Endometrial microvascular endothelial cells (primary cell): ENCODE data around the gene HOTAIR. TPM values are rescaled to one million over a fixed set of nuclear protein-coding genes. Genes with fewer than 3 reads are reported as not detected.

ENCODE experiments used
- in situ Hi-C: cut with HindIII; loops from 2 replicates; pipeline ENCODE4 v1.10.0; 2017; ENCODE audit warnings: low sequenced_read_pairs, low pct_unique_long_range_greater_than_20kb; ENCODE audit errors: inconsistent ontology term
- total RNA-seq: library from RNA; depleted of rRNA; stranded (reverse); fragments of >200 nt; gene quantifications from one replicate; pipeline ENCODE4 v1.2.3, GENCODE V29; 2015; ENCODE audit errors: inconsistent ontology term

The HOTAIR gene
- total RNA-seq, 1 donor from 2014 or later: not detected

DNA sequence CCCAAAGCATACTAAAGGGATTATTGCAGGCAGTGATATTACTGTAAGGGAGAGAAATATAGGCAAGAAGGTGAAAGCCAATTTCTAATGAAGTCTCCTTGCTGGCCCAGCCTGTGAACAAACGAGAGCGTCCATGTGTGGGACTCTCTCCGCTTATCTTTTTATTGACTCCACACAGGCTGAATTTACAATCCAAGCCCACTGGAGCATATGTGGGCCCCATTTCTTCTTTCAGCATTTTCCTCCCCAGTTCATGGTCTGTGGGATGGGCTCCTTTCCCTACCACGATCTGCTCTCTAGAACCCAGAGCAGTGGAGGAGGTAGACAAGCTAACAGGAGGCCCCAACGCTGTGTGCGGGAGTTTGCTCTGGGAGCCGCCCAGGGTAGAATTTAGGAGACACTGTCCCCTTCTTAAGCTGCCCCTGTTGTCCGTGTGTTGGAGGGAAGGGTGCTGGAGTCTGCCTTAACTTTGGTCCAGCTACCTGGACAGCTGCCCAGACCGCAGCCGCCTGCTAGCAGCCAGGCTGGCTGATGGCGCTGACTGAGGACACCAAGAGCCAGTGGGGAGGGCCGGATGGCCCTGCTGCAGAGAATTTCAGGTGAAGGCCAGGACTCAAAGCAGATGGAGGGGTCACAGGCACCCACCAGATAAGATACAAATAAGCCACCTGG is 5.0 kb downstream of the HOTAIR start:
- in situ Hi-C loops: no loop called here

DNA sequence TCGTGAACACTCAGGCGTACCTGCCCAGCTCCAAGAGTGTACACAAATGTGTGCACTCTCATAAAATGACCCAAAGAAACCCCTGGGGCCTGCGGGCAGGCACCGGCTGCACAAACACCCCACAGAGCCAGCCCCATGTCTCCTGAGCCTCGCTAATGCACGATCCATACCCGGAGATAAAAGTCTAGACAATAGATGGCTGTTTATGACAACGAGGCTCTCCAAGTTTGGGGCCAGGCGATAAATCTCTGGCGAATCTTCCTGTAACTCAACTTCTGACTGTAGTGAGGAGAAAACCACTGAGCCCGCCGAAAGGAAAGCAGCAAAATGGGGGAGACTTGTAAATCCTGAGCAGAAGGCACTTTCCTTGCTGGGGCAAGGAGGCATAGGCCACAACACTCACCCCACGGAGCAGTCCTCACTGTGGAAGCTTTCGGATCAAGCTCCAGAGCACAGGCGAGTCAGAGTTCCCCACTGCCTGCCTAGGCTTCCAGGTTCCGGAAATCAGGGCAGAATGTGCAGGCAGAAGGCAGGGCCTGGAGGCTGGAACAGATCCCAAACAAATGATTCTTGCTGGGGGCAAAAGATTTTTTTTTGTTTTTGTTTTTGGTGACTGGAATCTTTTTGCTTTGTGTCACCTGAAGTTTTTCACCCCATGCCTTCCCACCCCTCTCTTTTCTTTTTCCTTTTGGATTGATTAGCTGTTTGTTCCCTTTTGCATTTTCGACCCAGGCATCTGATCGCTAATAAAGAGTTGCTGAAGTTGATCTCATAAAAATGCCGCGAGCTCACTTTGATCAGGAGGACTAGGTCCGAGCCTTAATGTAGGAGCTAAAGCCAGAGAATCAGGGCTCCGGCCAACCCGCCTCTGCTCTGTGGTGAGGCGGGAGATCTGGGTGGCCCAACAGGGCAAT is 6.3 kb downstream of the HOTAIR start:
- in situ Hi-C loops: no loop called here

DNA sequence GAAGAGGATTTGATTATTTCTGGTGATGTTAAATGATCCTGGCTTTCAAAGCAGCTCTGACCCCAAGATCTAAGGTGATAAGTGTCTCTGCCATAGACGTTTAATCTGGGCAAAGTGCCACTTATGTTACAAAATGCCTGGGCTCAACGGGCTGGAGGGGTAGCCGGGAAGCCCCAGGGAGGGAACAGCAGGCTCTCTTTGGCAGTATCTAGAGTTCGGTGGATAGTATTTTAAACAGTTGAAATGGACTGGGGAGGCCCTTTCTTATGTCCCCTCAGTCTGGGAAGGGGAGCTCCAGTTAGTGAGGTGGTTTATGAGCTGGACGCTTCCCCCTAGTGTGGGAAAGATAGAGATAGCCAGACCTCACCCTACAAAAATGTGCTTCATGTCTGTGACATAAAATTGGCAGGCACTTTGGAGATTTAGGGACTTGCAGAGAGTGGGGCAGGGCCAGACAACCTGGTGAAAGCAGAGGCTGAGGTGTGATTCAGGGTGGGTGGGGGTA is 7.3 kb downstream of the HOTAIR start:
- in situ Hi-C loops: no loop called here

DNA sequence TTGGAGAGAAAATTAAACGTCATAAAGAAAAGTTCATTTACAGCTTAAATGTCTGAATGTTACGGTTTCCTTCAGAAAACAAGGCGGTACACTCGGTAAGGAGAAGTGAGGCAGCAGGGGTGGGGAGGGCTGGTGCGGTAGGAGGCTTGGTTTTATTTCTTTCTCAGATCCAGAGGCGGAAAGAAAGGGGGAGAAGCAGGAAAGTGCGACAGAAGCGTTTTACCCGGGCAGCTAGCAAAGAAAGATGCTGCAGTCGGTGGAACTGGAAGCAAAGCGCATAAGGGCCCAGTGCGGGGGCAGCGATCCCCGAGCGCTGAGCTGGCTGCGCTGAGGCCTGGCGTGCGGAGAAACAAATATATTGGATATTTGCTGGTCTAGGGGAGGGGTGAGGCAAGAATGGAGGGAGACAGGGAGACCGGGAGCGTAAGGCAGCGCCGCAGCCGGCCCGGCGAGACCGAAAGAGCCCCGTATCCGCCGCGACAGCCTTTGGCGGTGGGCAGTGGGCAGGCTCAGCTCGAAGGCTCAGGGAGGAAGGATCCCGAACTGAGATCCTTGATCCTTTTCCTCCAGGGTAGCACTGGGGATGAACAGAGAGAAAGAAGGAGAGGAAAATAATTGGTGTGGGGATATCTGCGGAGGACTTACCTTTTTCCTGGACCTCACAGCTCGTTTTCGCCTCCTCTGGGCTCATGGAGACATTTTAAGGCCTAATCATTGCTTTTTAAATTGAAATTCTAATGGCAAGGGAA is 8.2 kb downstream of the HOTAIR start:
- in situ Hi-C loops: no loop called here

DNA sequence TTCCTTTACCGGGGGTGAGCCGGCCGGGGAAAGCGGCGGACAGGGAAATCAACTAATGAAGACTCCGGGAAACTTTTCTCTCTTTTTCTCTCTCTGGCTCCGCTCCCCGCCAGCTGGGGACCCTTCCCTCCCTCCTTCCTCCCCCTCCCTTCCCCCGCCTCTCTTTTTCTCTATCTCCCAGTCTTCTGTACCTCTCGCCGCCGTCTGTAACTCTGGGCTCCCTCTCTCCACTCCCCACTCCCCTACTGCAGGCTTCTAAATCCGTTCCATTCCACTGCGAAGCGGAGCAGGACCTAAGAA is 8.7 kb downstream of the HOTAIR start:
- in situ Hi-C loops: no loop called here

DNA sequence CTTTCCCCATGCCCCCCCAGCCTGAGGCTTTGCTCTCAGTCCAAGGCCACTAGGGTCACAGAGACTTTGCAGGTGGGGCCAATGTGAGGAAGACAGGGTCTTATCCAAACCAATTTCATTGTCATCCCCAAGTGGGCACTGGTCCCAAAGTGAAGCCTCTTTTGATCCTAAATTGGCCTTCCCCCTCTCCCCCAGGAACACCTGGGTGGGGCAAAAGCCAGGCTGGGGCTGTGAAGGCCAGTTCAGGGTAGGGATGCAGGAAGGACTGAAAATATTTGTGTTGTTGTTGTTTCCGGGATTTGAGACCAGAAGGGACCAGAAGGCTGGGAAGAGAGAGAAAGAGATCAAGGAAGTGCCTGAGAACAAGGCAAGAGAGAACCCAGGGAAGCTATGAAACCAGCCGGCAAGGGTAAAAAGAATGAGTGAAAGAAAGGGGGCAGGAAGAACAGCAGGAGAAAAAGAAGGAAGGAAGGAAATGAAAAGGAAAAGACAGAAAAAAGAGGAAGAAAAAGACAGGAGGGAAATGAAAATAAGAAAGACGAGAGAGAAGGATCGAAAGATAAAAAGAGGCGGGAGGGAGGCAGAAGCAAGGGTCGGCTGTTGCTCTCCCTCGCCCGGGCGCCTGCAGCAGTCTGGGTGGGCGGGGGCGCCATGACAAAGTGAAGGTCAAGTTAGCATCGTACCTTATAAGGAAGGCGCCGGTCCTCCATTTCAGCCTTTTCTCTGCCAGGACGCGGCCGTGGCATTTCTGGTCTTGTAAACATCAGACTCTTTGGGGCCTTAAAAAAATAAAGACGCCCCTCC is 9.3 kb downstream of the HOTAIR start:
- in situ Hi-C loops: no loop called here

DNA sequence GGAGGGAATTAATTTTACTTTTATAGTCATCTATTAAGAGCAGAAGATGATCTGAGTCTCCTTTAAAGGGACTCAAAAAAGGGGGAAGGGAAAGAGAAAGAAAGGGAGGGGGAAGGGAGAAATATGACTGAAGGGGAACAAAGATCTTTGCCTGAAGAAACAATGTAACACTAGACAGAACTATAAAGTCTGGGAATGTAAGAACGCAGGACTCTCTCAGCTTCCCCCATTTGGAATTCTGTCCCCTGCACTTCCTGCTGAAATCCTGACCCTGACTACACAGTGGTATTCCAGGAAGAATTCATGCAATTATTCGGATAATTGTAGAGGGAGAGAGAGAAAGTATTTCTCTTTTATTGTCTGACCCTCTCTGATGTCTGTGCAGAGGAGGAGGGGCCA is 10.4 kb downstream of the HOTAIR start:
- in situ Hi-C loops: no loop called here

DNA sequence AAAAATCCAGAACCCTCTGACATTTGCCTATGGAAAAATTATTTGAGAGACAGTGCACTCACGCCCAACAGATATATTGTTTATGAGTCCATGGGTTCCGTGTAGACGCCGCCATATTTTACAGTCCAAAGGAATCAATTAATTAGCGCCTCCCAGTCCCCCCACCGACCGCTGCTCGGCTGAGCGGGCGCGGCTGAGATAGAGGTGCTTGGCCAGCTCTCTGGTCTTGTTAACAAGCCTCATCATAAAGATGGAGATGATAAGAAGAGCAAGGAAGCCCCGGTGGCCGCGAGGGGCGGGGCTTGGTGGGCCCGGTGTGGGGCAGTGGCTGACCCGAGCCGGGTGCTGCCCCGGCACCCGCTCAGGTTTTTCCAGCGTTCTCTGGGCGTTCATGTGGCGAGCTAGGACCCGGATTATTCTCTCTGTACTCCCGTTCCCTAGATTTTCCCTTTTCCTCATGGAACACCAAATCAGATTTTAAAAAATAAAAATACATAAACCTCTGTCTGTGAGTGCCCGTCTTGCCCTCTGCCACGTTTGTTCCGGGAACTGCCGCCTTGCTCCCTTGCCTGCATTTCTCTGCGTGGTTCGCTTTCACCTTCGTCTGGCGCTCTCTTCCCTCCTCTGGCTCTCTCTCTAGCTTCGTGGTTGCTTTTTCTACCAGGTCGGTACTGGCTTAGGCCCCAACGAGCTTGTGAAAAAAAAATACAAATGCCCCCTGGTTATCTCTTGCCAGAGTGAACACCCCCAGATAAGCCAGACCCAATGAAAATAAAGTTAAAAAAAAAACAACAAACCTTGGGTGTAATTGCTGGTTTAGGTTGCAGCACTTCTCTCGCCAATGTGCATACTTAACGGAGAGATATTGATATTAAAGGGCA is 11.1 kb downstream of the HOTAIR start:
- in situ Hi-C loops: no loop called here

DNA sequence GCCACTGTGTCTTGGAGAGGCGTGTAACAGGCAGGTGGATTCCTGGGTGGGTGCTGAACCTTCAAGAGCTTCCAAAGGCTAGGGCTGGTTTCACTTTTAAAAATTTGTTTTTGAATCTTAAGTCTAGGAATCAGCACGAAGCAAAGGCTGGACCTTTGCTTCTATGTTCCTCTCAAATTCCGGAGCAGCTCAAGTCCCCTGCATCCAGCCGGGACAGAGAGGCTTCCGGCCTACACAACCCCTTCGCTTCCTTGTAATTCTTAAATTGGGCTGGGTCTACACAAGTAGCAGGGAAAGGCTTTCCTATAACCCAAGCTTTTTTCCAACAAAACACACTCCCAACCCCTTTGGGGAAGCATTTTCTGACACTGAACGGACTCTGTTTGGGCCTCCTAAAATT is 11.7 kb downstream of the HOTAIR start:
- in situ Hi-C loops: no loop called here

DNA sequence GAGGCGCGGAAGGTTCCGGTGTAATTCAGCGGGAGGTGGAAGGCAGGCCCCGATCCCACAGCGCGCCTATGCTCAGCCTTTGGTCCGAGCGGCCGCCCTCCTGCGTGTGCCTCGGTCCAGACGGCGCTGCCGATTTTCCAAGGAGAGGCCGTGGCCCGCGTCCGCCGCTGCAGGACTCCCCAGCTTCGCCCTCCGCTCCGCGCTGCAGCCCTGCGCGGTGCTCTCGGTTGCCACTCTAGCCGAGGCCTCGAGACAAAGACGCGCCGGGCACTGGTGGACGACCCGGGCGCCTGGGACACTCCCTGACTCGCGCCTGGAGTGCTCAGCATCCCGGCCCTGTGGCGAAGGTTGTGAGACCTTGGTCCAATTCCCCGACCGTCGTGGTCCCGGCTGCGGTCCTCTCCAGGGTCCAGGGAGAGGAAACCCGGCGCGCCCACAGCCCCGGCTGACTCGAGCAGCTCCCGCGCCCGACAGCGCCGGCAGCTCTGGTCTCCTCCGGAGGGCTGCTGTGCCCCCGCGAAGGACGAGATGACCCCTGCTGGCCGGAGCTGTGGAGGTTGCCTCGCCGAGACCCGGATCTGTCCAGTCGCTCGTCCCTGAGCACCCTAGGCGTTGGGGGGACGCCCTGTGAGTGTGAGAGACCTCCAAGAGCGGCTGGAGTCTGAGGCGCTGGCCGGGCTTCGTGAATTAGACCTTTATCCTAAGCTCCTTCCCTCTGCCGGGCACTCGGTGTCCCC is 13.6 kb downstream of the HOTAIR start:
- in situ Hi-C loops: no loop called here

DNA sequence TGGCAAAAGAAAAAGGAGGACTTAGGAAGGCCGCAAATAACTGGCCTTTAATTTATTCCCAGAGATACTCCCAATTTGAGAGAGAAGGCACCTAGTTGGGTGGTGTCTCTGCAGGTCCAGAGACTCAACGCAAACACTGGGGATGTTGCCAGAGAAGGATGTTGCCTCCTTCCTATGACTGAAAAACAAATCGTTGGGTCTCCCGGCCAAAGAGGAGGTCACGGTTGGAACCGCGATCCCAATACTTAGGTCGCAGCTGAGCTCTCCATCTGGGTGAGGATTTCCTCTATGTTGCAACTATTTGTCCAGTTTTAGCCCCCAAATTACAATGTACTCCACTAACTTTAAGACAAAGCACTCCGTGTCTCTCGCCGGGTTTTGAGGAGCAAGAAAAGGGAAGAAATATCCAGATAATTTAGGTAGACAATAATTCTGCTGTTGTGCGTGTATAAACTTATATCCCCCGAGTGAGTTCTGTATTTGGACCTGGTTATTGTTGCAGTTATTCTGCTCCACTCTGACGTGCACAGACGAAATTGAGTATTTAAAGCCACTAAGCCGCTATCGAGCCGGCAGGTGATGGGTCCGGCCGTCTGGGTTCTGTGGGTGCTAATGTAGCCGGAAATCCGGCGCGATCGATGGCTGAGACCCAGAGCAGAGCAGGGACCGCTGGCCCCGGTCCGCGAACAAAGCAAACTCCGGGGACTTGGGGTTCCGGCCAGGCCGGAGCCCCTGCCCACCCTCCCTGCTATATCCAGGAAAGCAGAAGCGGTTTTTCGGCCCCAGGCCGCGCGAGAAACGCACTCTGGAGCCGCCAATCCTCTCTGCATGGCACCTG is 14.3 kb downstream of the HOTAIR start:
- in situ Hi-C loops: no loop called here

DNA sequence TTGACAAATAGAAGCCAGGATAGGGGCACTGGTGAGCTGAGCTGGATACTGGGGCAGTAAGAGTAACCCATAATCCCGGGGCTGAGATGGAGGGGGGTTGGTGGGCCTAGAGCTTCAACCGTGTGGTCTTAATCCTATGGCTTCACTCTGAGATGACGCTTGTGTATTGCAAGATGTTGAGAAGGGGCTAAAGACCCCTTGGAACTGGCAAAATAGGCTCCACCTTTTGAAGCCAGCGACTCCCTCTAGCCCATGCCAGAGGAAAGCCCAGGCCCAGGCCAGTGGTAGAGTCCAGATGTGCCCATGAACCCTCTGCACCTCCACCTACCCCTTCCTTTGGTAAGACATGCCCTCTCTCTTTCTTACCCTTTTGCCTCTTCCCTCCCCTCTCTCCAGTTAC is 15.4 kb downstream of the HOTAIR start:
- in situ Hi-C loops: no loop called here

DNA sequence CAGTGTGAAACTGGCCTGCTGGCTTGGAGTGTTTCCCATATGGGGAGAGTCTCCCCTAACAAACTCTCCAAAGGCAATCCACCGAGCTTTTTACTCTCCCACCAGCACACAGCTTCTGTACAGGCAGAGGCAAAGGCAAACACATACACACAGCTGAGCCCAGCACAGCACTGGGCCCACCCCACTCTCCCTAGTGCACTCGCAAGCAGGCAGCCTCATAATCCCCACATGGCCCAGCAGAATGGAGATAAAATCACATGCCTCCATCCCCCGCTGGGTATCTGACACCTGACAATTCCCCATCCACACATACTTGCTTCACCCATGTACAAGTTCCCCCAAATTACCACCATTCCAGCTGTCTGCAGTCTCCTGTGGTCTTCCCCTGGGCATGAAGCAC is 16.6 kb downstream of the HOTAIR start:
- in situ Hi-C loops: no loop called here

DNA sequence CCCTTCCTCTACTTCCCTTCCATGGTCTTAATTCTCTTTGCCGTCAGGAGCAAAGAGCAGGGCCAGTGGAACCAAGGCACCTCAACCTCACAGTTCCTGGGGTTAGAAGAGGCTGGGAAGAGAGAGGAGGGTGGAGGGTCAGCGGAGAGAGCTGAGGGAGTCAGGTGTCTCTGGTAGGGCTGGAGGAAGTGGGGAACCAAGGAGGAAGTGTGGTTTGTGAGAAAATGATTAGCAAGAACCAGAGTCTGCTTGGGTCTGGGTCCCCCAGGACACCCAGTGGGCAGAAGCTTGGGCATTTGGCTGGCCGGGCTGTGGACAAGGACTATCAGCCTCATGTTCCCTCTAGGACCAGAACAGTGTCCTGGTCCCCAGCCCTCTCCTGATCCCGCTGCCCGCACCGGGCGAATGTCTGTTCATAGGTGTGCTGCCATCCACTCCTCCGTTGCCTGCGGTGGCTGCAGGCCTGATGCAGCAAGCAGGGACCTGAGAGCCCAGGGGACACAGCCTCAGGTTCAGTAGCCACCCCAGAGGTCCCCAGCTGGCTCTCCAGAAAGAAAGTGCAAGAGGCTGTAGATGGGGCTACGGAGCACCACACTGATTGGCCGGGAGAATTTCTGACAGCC is 17.7 kb downstream of the HOTAIR start:
- in situ Hi-C loops: no loop called here

DNA sequence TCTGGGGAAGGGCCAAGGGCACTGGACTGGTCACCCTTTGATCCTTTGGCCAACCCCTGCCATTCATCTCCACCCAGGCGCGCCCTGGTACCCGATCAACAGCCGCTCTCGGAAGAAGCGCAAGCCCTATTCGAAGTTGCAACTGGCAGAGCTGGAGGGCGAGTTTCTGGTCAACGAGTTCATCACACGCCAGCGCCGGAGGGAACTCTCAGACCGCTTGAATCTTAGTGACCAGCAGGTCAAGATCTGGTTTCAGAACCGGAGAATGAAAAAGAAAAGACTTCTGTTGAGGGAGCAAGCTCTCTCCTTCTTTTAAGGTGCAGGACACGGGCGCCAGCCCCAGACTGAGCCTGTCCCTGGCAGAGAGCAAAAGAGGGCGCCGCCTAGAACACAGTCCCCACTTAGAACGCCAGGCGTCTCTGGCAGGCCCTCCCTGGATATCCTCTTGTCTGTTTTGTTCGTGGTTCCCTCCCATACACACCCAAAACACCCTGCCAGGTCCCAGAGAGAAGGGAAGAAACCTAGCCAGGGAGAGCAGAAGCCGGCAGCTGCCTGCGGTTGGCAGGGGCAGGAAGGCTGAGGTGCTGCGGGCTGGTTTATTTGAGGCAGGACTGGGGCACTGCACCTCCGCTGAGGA is 18.4 kb downstream of the HOTAIR start:
- in situ Hi-C loops: no loop called here

DNA sequence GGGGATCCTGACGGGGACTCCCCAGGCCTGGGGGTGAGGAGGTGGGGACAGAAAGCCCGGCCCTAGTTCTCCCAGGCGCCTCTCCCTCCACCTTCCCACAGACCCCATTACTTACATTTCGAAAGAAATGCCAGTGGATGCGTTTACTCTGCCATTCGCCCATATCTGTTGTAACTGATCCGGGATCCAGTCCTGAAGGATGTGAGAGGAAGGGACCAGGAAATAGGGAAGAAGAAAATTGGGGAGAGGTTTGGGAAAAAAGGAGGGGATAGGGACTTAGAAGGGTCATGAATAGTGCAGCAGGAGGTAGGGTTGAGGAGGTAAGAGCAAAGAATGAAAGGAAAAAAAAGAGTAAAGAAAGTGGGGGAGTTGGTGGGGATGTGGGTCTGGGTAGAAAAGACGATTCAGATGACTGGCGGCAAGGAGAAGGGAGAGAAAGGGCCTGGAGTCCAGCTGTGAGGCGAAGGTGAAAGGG is 18.9 kb downstream of the HOTAIR start:
- in situ Hi-C loops: no loop called here
